GM18858 (cell line): ENCODE measurements around the gene THOC6.

Experiments
- ATAC-seq: cut with Tn5 transposase; IDR thresholded peaks from one replicate; pipeline ENCODE4 v1.9.1; 2021; ENCODE audit not compliant: unreplicated experiment

The THOC6 gene

GRCh38 chr16:3029491-3030221, 5.8 kb downstream of the THOC6 start:
- ATAC-seq: no peak

GRCh38 chr16:3030222-3031212, 6.7 kb downstream of the THOC6 start:
- ATAC-seq: no peak

GRCh38 chr16:3032624-3033023, 8.8 kb downstream of the THOC6 start:
- no peak for ATAC-seq

- ATAC-seq: no peak
Observed at GRCh38 chr16:3035289-3035971, 11.6 kb downstream of the THOC6 start.

GRCh38 chr16:3035972-3036725, 12.3 kb downstream of the THOC6 start:
- no peak for ATAC-seq

GRCh38 chr16:3036726-3037315, 13.0 kb downstream of the THOC6 start, which contains the start of gene BICDL2:
BICDL2 (minus strand) TSS chr16:3036944; CDS start chr16:3035496, 1,448 bp downstream.
- ATAC-seq: no peak

- ATAC-seq: no peak
Observed at GRCh38 chr16:3038256-3038655, 14.4 kb downstream of the THOC6 start.

GRCh38 chr16:3038896-3039295, 15.1 kb downstream of the THOC6 start:
- ATAC-seq: no peak

GRCh38 chr16:3042376-3042775, 18.5 kb downstream of the THOC6 start:
- no peak for ATAC-seq

GRCh38 chr16:3044708-3045107, 20.9 kb downstream of the THOC6 start:
- no peak for ATAC-seq

- no peak for ATAC-seq
Observed at GRCh38 chr16:3045758-3046640, 22.2 kb downstream of the THOC6 start, which contains the start of gene MMP25. MMP25 (plus strand) TSS chr16:3046561; CDS start chr16:3046918, 357 bp downstream.

GRCh38 chr16:3046641-3047386, 23.0 kb downstream of the THOC6 start:
- ATAC-seq: no peak

- no peak for ATAC-seq
Observed at GRCh38 chr16:3047387-3047720, 23.5 kb downstream of the THOC6 start.

GRCh38 chr16:3049921-3050481, 26.2 kb downstream of the THOC6 start:
- ATAC-seq: no peak

- no peak for ATAC-seq
Observed at GRCh38 chr16:3050487-3050886, 26.7 kb downstream of the THOC6 start.

- ATAC-seq: no peak
Observed at GRCh38 chr16:3051009-3051408, 27.2 kb downstream of the THOC6 start.

- no peak for ATAC-seq
Observed at GRCh38 chr16:3051494-3051893, 27.7 kb downstream of the THOC6 start.
